ENCODE results near the gene TAC3. TPM values are rescaled to one million over a fixed set of nuclear protein-coding genes. Genes with fewer than 3 reads are reported as not detected.

TAC3 gene
- total RNA-seq, 1 donor from 2014 or later, result 1.3 TPM

GRCh38 chr12:57000393-57000792 lies 15.9 kb downstream of the TAC3 start:
- H3K4me3 Mint-ChIP-seq (ENCODE audit: unreplicated experiment), result no peak overlapping the region
- Histone ChIP-seq H3K4me1 (ENCODE audit: insufficient read depth, low read length) (peaks cover 2% of the 10 kb centered on the region), H3K27ac (ENCODE audit: low read depth, low read length) (no peak overlapping the region), H3K4me3 (ENCODE audit: insufficient read depth, low read depth, low read length) (no peak overlapping the region), H3K27me3 (ENCODE audit: insufficient read depth, low read length) (no peaks in the 10 kb centered on the region), H3K9me3 (ENCODE audit: insufficient read depth, low read depth, low read length) (no peaks in the 10 kb centered on the region), H3K79me2 (ENCODE audit: insufficient read depth, low read length) (peaks cover 60% of the 10 kb centered on the region), H3K4me2 (ENCODE audit: low read length) (no peak overlapping the region), H3K36me3 (ENCODE audit: insufficient read depth, low read length) (peaks cover 33% of the 10 kb centered on the region), H3K9ac (ENCODE audit: low read length) (no peak overlapping the region), H2AFZ (ENCODE audit: low read depth, low read length) (no peak overlapping the region), H4K20me1 (ENCODE audit: insufficient read depth, low read length) (peaks cover 89% of the 10 kb centered on the region)
- no peak for TF ChIP-seq EZH2 (IDR thresholded peaks at IDR 0.05; ENCODE audit: insufficient read depth, low read length)
- TF ChIP-seq CTCF (IDR thresholded peaks at IDR 0.05; ENCODE audit: insufficient read depth, low read depth, low read length), result no peak
- DNase-seq (ENCODE audit: low read depth) (no peak), FAIRE-seq (no peak)
- peaks cover 27% of the 10 kb centered on the region for H3K36me3 Mint-ChIP-seq (ENCODE audit: low read depth, unreplicated experiment)
- no peaks in the 10 kb centered on the region for H3K9me3 Mint-ChIP-seq (ENCODE audit: unreplicated experiment)
- peaks cover 6% of the 10 kb centered on the region for H3K27me3 Mint-ChIP-seq (ENCODE audit: low read depth, unreplicated experiment)
- H3K27ac Mint-ChIP-seq (ENCODE audit: unreplicated experiment), result peak overlapping the region; percentile 4
- peaks cover 24% of the 10 kb centered on the region for H3K4me1 Mint-ChIP-seq (ENCODE audit: low read depth, unreplicated experiment)

- Mint-ChIP-seq H3K36me3 (ENCODE audit: low read depth, unreplicated experiment) (peaks cover 31% of the 10 kb centered on the region), H3K4me1 (ENCODE audit: low read depth, unreplicated experiment) (peaks cover 18% of the 10 kb centered on the region), H3K27me3 (ENCODE audit: low read depth, unreplicated experiment) (peaks cover 6% of the 10 kb centered on the region), H3K9me3 (ENCODE audit: unreplicated experiment) (no peaks in the 10 kb centered on the region), H3K4me3 (ENCODE audit: unreplicated experiment) (no peak overlapping the region), H3K27ac (ENCODE audit: unreplicated experiment) (no peak overlapping the region)
- Histone ChIP-seq H3K36me3 (ENCODE audit: insufficient read depth, low read length) (peaks cover 31% of the 10 kb centered on the region), H3K27me3 (ENCODE audit: insufficient read depth, low read length) (no peaks in the 10 kb centered on the region), H4K20me1 (ENCODE audit: insufficient read depth, low read length) (peaks cover 79% of the 10 kb centered on the region), H3K4me3 (ENCODE audit: insufficient read depth, low read depth, low read length) (no peak overlapping the region), H3K4me1 (ENCODE audit: insufficient read depth, low read length) (no peaks in the 10 kb centered on the region), H3K79me2 (ENCODE audit: insufficient read depth, low read length) (peaks cover 51% of the 10 kb centered on the region), H3K9me3 (ENCODE audit: insufficient read depth, low read depth, low read length) (no peaks in the 10 kb centered on the region), H3K4me2 (ENCODE audit: low read length) (no peak overlapping the region), H2AFZ (ENCODE audit: low read depth, low read length) (no peak overlapping the region), H3K9ac (ENCODE audit: low read length) (no peak overlapping the region), H3K27ac (ENCODE audit: low read depth, low read length) (no peak overlapping the region)
- no peak for FAIRE-seq
- TF ChIP-seq EZH2 (IDR thresholded peaks at IDR 0.05; ENCODE audit: insufficient read depth, low read length) (no peak), CTCF (IDR thresholded peaks at IDR 0.05; ENCODE audit: insufficient read depth, low read depth, low read length) (no peak)
- DNase-seq (ENCODE audit: low read depth), result no peak
Observed at GRCh38 chr12:56999456-56999855, 16.9 kb downstream of the TAC3 start.

GRCh38 chr12:56998981-56999380 lies 17.3 kb downstream of the TAC3 start:
- Mint-ChIP-seq H3K36me3 (ENCODE audit: low read depth, unreplicated experiment) (peaks cover 26% of the 10 kb centered on the region), H3K4me3 (ENCODE audit: unreplicated experiment) (no peak overlapping the region), H3K4me1 (ENCODE audit: low read depth, unreplicated experiment) (peaks cover 18% of the 10 kb centered on the region), H3K27ac (ENCODE audit: unreplicated experiment) (no peak overlapping the region), H3K27me3 (ENCODE audit: low read depth, unreplicated experiment) (peaks cover 6% of the 10 kb centered on the region), H3K9me3 (ENCODE audit: unreplicated experiment) (no peaks in the 10 kb centered on the region)
- H4K20me1 ChIP-seq (ENCODE audit: insufficient read depth, low read length), result peaks cover 75% of the 10 kb centered on the region
- TF ChIP-seq EZH2 (IDR thresholded peaks at IDR 0.05; ENCODE audit: insufficient read depth, low read length) (no peak), CTCF (IDR thresholded peaks at IDR 0.05; ENCODE audit: insufficient read depth, low read depth, low read length) (no peak)
- DNase-seq (ENCODE audit: low read depth) (no peak), FAIRE-seq (peak; percentile 26)
- H3K9ac ChIP-seq (ENCODE audit: low read length), result no peak overlapping the region
- peaks cover 46% of the 10 kb centered on the region for H3K79me2 ChIP-seq (ENCODE audit: insufficient read depth, low read length)
- H3K9me3 ChIP-seq (ENCODE audit: insufficient read depth, low read depth, low read length), result no peaks in the 10 kb centered on the region
- no peak overlapping the region for H3K27ac ChIP-seq (ENCODE audit: low read depth, low read length)
- H3K27me3 ChIP-seq (ENCODE audit: insufficient read depth, low read length), result no peaks in the 10 kb centered on the region
- no peak overlapping the region for H3K4me3 ChIP-seq (ENCODE audit: insufficient read depth, low read depth, low read length)
- no peak overlapping the region for H3K4me2 ChIP-seq (ENCODE audit: low read length)
- peaks cover 27% of the 10 kb centered on the region for H3K36me3 ChIP-seq (ENCODE audit: insufficient read depth, low read length)
- H3K4me1 ChIP-seq (ENCODE audit: insufficient read depth, low read length), result no peaks in the 10 kb centered on the region
- H2AFZ ChIP-seq (ENCODE audit: low read depth, low read length), result no peak overlapping the region
